GM18505 (cell line): ENCODE results near the gene LSM12.

Experiments used
- ATAC-seq: cut with Tn5 transposase; IDR thresholded peaks from one replicate; pipeline ENCODE4 v1.9.1; 2021; ENCODE audit not compliant: unreplicated experiment
- POLR2A ChIP-seq: IDR thresholded peaks from 4 replicates; pipeline ENCODE4 v1.6.1; 2011; ENCODE audit warnings: borderline replicate concordance; ENCODE audit not compliant: insufficient read depth, insufficient read length; ENCODE audit errors: extremely low read depth

LSM12 gene

DNA sequence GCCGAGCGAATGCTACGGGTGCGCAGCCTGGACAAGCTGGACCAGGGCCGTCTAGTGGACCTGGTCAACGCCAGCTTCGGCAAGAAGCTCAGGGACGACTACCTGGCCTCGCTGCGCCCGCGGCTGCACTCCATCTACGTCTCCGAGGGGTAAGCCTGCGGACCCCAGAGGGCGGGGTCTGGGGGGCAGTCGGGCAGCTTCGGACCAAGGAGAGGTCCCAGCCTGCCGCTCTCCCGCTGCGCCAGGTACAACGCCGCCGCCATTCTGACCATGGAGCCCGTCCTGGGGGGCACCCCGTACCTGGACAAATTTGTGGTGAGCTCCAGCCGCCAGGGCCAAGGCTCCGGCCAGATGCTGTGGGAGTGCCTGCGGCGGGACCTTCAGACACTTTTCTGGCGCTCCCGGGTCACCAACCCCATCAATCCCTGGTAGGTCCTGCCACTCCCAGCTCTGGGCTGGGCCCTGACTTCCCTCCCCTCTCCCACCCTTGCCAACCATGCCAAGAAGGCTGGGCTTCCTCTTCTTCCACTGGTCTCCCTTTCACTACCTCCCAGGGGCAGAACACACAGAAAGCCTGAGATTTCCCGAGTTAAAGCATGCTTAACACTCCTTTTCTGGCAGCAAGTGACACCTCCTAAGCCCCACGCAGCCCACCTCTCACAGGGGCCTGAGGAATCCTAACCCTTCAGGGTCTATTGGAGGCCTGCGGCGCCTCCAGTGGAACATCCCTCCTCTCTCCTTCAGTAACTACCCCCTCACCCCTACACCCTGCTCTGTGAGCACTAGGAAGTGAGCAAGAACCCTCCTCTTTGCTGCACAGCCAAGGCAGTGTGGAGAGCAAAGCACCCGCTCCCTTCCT, 58.9 kb downstream of the LSM12 start:
- peak; percentile 5 for ATAC-seq
- no peak for TF ChIP-seq POLR2A

DNA sequence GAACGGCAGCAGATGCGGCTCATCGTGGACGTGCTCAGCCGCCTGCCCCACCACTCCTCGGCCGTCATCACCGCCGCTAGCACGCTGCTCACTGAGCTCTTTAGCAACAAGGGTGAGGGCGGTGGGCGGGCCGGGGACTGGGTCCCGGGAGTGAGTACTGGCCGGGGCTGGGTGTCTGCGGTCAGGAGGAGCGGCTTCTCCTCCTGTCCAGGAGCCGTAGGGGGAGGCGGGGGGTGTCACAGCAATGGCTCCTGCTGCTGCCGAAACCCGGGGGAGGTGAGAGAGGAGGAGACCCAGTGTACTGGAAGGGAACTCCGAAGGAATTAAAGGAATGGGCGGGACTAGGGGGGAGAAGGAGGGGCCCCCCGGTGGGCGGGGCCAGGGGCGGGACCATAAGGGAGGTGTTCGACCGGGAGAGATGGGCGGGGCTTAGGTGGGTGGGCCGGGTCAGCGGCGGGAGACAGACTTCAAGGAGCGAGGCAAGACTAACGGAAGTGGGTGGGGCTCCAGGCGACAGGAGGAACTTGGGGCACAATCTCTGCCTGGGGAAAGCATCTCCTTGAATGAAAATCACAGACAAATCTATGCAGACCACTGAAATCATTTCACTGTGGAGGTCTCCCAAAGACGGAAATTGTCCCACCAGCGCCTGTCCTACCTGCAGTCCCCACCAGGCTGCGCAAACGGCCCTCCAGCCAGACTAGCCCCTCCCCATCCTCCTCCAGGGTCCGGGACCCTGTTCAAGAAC, 59.7 kb downstream of the LSM12 start:
- peak; percentile 55 for ATAC-seq
- peak; percentile 33 for TF ChIP-seq POLR2A

DNA sequence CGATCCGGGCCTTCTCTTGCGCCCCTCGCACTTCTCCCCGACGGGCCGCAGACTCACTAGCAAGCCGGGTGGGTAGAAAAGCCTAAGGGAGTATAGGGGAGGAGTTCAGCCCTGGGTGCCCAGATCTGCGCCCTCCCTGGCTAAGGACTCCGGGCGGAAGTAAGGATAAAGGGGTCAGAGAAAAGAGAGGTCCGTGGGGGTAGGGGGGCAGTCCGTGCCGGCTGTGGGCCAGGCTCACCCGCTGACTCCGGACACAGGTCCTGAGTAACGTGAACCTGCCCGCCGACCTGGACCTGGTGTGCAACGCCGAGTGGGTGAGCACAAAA, 60.2 kb downstream of the LSM12 start:
- no peak for TF ChIP-seq POLR2A
- ATAC-seq = no peak

GRCh38 chr17:44005527-44006271, 60.8 kb downstream of the LSM12 start:
- no peak for TF ChIP-seq POLR2A
- ATAC-seq = no peak

DNA sequence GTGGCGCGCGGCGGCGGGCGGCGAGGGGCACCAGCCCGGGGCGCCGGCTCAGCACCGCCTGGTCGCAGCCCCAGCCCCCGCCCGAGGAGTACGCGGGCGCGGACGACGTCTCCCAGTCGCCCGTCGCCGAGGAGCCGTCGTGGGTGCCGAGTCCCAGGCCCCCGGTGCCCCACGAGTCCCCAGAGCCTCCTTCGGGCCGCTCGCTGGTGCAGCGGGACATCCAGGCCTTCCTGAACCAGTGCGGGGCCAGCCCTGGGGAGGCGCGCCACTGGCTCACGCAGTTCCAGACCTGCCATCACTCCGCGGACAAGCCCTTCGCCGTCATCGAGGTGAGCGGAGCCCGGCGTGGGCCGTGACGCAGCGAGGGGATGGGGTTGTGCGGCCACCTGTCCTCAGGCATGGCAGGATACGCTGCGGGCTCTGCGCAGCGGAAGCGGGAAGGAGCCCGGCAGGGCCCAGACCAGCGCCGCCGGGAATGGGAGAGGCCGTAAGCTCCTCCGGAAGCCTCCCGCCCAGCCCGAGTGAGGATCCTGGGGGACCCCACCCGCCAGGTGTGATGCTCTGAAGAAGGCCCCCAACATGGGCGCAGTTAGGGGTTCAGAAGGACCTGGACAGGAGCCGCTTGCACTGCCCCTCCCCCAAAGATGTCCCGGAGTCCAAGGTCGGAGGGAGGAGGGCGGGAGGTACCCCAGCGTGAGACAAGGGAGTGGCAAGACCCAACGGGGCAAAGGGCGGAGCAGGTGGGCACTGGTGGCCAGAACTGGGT, 61.5 kb downstream of the LSM12 start:
- no peak for ATAC-seq
- no peak for TF ChIP-seq POLR2A

GRCh38 chr17:44004077-44004760, 62.3 kb downstream of the LSM12 start, which contains the start of gene NAGS:
Gene NAGS, plus strand, starts transcription at chr17:44004622. Its CDS starts 42 bp downstream, at chr17:44004664.
- TF ChIP-seq POLR2A = no peak
- ATAC-seq = no peak

- ATAC-seq = no peak
- no peak for TF ChIP-seq POLR2A
These were observed 64.2 kb downstream of the LSM12 start for GRCh38 chr17:44002141-44002848.

DNA sequence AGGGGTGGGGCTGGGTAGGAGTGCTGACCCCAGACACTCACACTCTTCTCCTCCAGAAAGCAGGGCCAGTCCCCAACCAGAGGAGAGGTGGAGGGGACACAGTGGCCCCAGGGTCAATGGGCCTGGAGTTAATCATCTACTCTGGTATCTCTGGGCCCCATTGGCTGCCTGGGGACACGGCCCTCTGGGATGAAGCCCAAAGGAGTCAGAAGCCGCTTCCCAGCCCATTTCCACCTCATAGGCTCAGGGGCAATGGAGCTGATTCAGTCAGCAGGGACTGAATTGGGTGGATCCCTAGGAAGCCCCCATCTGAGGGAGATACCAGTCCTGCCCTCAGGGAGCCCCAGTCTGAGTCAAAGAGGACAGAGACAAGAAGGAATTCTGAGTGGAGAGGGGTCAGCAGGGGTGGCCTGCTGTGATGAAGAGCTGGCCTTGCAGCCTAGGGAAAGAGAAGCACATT, 65.0 kb downstream of the LSM12 start:
- no peak for ATAC-seq
- no peak for TF ChIP-seq POLR2A

- no peak for ATAC-seq
- TF ChIP-seq POLR2A = no peak
These were observed 65.5 kb downstream of the LSM12 start for GRCh38 chr17:44000871-44001460.

DNA sequence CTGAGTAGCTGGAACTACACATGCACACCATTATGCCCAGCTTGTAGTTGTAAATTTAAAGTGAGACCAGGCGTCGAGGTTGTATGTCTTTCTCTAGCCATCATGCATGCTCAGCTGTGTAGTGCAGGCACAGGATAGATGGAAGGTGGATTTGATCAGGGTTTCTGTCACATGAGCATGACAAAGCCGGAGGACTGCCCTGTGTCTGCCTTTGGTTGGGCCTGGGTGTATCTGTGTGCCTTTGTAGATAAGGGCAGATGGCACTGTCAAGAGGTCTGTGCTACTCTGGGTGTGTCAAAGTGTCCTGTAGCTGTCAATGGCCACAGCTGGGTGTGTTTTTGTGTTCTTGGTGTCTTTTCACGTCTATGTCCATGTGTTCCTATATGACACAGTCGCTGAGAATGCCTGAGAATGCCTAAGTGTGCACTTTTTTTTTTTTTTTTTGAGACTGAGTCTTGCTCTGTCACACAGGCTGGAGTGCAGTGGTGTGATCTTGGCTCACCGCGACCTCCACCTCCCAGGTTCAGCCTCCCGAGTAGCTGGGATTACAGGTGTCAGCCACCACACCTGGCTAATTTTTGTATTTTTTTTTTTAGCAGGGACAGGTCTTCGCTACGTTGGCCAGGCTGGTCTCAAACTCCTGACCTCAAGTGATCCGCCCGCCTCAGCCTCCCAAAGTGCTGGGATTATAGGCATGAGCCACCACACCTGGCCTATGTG, 66.2 kb downstream of the LSM12 start:
- ATAC-seq = no peak
- TF ChIP-seq POLR2A = no peak

- no peak for ATAC-seq
These were observed 67.4 kb downstream of the LSM12 start for GRCh38 chr17:43999024-43999423.

More at GRCh38 chr17:43999024-43999423, 67.4 kb downstream of the LSM12 start:
- TF ChIP-seq POLR2A = no peak
